ENCODE data around the gene RAB11FIP5. TPM values are rescaled to one million over a fixed set of nuclear protein-coding genes. Genes with fewer than 3 reads are reported as not detected.

The RAB11FIP5 gene
- total and polyA plus RNA-seq, 9 of the 15 experiments (the other 6 are each of a cell fraction or from before 2014, with no cell fraction given): 1.7 to 14.4 (median 6.4) TPM

DNA sequence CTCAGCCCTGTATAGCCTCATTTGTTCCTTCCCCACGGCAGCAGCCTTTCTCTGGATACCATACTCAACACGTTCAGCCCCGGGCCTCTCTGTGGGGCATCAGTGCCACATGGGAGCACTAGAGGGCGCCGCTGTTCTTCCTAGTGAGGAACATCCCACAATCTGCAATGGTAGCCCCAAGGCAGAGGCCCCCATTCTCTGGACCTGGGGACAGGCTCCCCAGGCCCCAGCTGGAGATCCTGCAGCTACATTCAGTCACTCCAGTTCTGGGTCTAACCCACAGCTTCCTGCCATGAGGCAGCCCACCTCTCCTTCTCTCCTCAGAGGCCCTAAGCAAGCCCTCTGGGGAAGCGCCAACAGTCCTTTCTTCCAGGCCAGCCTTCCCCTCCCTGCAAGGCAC, 27.1 kb downstream of the RAB11FIP5 start (continued):
- TF ChIP-seq, protein P1, sequence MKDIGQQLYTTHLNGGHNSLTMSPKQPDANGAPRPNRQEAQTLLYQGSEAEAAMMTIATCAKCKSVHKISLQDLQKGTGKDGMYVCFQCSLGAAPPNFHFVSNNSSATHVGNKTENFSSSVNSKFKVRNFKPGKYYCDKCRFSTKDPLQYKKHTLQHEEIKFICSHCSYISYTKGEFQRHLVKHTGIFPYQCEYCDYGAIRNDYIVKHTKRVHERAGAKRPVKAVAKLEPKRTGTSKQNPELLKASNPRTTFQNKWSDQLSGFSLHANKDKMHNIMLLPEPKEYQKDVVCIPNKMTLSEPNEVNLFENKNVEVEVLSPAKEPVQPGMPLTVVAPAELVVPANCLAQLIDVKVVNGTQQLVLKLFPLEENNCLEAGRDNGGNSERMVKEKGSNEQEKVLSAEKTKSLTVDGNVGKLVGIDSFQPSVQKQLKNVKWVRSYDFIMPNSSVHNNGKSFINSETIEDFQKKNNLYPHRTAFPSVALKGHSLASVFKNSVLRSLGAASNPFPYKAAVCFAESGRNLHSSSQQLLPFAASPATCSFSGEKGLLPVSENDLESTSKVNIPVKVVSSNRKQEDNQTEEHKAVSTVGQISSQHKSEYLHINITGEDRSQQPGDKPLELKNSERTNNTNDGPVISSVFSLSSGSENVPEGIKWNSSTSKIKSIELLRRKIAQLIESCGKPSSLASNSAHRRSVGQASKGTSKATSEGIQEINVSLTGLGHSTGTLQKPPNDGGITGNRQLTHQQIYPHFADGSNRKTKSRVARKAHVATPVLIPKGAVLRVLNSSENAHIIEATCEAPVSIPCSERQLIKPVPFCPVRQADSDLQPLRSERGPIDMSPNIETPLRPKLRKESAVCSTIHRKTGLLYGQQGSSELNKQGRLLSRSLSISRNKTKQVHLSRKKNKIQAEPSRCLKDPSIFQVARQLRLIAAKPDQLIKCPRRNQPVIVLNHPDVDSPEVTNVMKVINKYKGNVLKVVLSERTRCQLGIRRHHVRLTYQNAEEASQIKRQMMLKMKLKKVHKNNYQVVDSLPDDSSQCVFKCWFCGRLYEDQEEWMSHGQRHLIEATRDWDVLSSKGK (CRISPR knock-in tag; IDR thresholded peaks at IDR 0.05): no peak
- TF ChIP-seq, protein P2, sequence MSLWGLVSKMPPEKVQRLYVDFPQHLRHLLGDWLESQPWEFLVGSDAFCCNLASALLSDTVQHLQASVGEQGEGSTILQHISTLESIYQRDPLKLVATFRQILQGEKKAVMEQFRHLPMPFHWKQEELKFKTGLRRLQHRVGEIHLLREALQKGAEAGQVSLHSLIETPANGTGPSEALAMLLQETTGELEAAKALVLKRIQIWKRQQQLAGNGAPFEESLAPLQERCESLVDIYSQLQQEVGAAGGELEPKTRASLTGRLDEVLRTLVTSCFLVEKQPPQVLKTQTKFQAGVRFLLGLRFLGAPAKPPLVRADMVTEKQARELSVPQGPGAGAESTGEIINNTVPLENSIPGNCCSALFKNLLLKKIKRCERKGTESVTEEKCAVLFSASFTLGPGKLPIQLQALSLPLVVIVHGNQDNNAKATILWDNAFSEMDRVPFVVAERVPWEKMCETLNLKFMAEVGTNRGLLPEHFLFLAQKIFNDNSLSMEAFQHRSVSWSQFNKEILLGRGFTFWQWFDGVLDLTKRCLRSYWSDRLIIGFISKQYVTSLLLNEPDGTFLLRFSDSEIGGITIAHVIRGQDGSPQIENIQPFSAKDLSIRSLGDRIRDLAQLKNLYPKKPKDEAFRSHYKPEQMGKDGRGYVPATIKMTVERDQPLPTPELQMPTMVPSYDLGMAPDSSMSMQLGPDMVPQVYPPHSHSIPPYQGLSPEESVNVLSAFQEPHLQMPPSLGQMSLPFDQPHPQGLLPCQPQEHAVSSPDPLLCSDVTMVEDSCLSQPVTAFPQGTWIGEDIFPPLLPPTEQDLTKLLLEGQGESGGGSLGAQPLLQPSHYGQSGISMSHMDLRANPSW (CRISPR knock-in tag; IDR thresholded peaks at IDR 0.05): no peak
- TF ChIP-seq ZBTB7A (IDR thresholded peaks at IDR 0.05; ENCODE audit: borderline replicate concordance, control insufficient read depth, low read depth, low read length) (no peak), MAZ (CRISPR knock-in tag; conservative IDR thresholded peaks at IDR 0.05 in 1 of 2, IDR thresholded peaks at IDR 0.05 in 1 of 2) (peak; percentile 46 to 59; a peak in 1 of 4 replicates), KDM4B (IDR thresholded peaks at IDR 0.05; ENCODE audit: borderline replicate concordance in 2 of 2, low read depth in 1 of 2) (peak in 1 of 2 experiments; percentile 28; a peak in 1 of 4 replicates), STAG1 (CRISPR knock-in tag; IDR thresholded peaks at IDR 0.05; ENCODE audit: borderline replicate concordance) (no peak; the same call in 1 of the 2 replicates), KLF16 (IDR thresholded peaks at IDR 0.05) (peak; percentile 40), ERF (CRISPR knock-in tag; IDR thresholded peaks at IDR 0.05) (0 out of 2 replicates have a peak, but pooled peaks have one; percentile 6), RUNX1 (IDR thresholded peaks at IDR 0.05; ENCODE audit: low read depth) (no peak), PPARD (CRISPR knock-in tag; IDR thresholded peaks at IDR 0.05) (no peak), MTA3 (IDR thresholded peaks at IDR 0.05; ENCODE audit: borderline replicate concordance) (0 out of 2 replicates have a peak, but pooled peaks have one; percentile 26), ADNP (tag; IDR thresholded peaks at IDR 0.05) (no peak), CREM (IDR thresholded peaks at IDR 0.05; ENCODE audit: low read depth) (peak; percentile 33; the same call in 1 of the 2 replicates), E2F3 (CRISPR knock-in tag; IDR thresholded peaks at IDR 0.05) (no peak), ASH1L (IDR thresholded peaks at IDR 0.05; ENCODE audit: borderline replicate concordance, low read depth, partially characterized antibody) (no peak), SRSF7 (optimal IDR thresholded peaks at IDR 0.05; ENCODE audit: low read depth, low read length) (no peak)
- TF ChIP-seq, protein P3, sequence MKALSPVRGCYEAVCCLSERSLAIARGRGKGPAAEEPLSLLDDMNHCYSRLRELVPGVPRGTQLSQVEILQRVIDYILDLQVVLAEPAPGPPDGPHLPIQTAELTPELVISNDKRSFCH (CRISPR knock-in tag; IDR thresholded peaks at IDR 0.05): no peak
- TF ChIP-seq, protein P3 (tag; IDR thresholded peaks at IDR 0.05): no peak
- TF ChIP-seq, protein P4, sequence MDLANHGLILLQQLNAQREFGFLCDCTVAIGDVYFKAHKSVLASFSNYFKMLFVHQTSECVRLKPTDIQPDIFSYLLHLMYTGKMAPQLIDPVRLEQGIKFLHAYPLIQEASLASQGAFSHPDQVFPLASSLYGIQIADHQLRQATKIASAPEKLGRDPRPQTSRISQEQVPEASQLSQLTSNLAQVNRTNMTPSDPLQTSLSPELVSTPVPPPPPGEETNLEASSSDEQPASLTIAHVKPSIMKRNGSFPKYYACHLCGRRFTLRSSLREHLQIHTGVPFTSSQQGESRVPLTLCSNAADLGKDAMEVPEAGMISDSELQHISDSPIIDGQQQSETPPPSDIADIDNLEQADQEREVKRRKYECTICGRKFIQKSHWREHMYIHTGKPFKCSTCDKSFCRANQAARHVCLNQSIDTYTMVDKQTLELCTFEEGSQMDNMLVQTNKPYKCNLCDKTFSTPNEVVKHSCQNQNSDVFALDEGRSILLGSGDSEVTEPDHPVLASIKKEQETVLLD (IDR thresholded peaks at IDR 0.05): no peak
